Lower leg skin (tissue), 3 donors: ENCODE data around the gene RGS11.

Source experiments
- CTCF ChIP-seq, 3 donors: fragments of 450-650 bp; IDR thresholded peaks; one replicate each; pipeline ENCODE4 v1.5.1; 2016; ENCODE audit warnings: antibody characterized with exemption in 3 of 3, mild to moderate bottlenecking in 3 of 3, moderate library complexity in 2 of 3
- POLR2A ChIP-seq, 2 donors: fragments of 450-650 bp; IDR thresholded peaks; one replicate each; pipeline ENCODE4 v1.6.1; 2016 to 2017; ENCODE audit warnings: antibody characterized with exemption in 2 of 2, mild to moderate bottlenecking in 1 of 2, moderate library complexity in 1 of 2

DNA sequence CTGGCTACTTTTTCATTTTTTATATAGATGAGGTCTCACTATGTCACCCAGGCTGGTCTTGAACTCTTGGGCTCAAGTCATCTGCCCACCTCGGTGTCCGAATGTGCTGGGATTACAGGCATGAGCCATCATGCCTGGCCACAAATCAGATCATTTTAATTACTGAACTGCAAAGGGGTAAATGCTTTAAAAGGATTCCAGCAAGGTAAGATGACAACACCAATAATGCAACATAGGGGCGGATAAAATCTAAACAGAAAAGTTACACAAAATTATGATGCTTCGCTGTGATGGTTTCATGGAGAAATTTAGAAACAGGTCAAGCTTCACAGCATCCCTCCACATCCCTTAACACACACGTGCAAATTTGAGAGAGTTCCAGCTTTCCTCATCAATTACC is 44.5 kb upstream of the RGS11 start:
- TF ChIP-seq POLR2A (IDR thresholded peaks at IDR 0.05): no peak
- no peak for TF ChIP-seq CTCF (IDR thresholded peaks at IDR 0.05)
